ENCODE data around the gene HBEGF. TPM values are rescaled to one million over a fixed set of nuclear protein-coding genes. Genes with fewer than 3 reads are reported as not detected.

HBEGF gene
- total RNA-seq, 1 donor from 2014 or later: 257 TPM

DNA sequence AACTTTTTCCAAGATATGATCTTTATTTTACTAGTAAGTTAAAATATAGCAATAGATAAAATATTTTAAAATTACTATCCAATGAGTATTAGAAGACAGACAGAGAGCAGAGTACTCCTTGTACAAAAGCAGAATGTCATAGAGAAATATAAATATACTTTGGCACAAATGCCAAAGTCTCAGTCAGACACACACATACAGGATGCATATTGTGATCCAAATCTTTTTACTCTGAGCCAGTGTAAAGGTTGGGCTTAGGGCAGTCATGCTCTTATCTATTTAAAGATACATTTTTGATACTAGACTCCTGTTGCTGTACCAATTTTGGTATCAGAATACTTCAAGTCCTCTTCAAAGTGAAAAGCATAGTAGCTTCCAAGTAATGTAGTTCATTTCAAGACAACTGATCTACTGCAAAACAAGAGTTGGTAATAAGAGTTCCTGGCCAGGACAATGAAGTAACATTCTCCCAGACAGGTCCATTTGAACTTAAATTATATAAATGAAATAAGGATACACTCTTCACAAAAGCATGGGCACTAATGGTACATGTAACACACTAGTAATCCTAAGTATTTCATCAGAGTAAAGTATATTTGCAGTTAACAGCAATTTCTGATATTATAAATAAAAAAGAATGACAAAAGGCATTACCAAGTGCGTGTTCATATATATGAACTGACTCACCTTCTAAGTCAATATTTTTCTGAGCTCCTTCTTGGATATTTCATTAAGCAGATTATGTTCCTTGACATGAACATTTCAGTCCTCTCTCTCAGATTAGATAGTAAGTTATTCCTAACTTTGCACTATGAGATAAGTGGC, 54.0 kb downstream of the HBEGF start:
- H3K4me1 Mint-ChIP-seq (ENCODE audit: low read depth, unreplicated experiment): peaks cover 84% of the 10 kb centered on the region
- Histone ChIP-seq H3K4me2 (ENCODE audit: low read length) (peak overlapping the region; percentile 70), H3K27ac (ENCODE audit: low read depth, low read length) (peak overlapping the region; percentile 98), H3K4me1 (ENCODE audit: insufficient read depth, low read length) (peaks cover 57% of the 10 kb centered on the region), H3K79me2 (ENCODE audit: insufficient read depth, low read length) (peaks cover 96% of the 10 kb centered on the region), H3K36me3 (ENCODE audit: insufficient read depth, low read length) (no peaks in the 10 kb centered on the region), H4K20me1 (ENCODE audit: insufficient read depth, low read length) (peaks cover 19% of the 10 kb centered on the region), H2AFZ (ENCODE audit: low read depth, low read length) (no peak overlapping the region), H3K9ac (ENCODE audit: low read length) (peak overlapping the region; percentile 81), H3K27me3 (ENCODE audit: insufficient read depth, low read length) (no peaks in the 10 kb centered on the region), H3K4me3 (ENCODE audit: insufficient read depth, low read depth, low read length) (no peak overlapping the region), H3K9me3 (ENCODE audit: insufficient read depth, low read depth, low read length) (no peaks in the 10 kb centered on the region)
- H3K9me3 Mint-ChIP-seq (ENCODE audit: unreplicated experiment): no peaks in the 10 kb centered on the region
- no peaks in the 10 kb centered on the region for H3K27me3 Mint-ChIP-seq (ENCODE audit: low read depth, unreplicated experiment)
- peak; percentile 45 for DNase-seq (ENCODE audit: low read depth)
- TF ChIP-seq, protein P1, sequence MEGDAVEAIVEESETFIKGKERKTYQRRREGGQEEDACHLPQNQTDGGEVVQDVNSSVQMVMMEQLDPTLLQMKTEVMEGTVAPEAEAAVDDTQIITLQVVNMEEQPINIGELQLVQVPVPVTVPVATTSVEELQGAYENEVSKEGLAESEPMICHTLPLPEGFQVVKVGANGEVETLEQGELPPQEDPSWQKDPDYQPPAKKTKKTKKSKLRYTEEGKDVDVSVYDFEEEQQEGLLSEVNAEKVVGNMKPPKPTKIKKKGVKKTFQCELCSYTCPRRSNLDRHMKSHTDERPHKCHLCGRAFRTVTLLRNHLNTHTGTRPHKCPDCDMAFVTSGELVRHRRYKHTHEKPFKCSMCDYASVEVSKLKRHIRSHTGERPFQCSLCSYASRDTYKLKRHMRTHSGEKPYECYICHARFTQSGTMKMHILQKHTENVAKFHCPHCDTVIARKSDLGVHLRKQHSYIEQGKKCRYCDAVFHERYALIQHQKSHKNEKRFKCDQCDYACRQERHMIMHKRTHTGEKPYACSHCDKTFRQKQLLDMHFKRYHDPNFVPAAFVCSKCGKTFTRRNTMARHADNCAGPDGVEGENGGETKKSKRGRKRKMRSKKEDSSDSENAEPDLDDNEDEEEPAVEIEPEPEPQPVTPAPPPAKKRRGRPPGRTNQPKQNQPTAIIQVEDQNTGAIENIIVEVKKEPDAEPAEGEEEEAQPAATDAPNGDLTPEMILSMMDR (IDR thresholded peaks at IDR 0.05; ENCODE audit: insufficient read depth, low read depth, low read length): no peak
- TF ChIP-seq EZH2 (IDR thresholded peaks at IDR 0.05; ENCODE audit: insufficient read depth, low read length): no peak
- no peak overlapping the region for H3K4me3 Mint-ChIP-seq (ENCODE audit: unreplicated experiment)
- peaks cover 5% of the 10 kb centered on the region for H3K36me3 Mint-ChIP-seq (ENCODE audit: low read depth, unreplicated experiment)
- FAIRE-seq: no peak
- peak overlapping the region; percentile 99 for H3K27ac Mint-ChIP-seq (ENCODE audit: unreplicated experiment)

DNA sequence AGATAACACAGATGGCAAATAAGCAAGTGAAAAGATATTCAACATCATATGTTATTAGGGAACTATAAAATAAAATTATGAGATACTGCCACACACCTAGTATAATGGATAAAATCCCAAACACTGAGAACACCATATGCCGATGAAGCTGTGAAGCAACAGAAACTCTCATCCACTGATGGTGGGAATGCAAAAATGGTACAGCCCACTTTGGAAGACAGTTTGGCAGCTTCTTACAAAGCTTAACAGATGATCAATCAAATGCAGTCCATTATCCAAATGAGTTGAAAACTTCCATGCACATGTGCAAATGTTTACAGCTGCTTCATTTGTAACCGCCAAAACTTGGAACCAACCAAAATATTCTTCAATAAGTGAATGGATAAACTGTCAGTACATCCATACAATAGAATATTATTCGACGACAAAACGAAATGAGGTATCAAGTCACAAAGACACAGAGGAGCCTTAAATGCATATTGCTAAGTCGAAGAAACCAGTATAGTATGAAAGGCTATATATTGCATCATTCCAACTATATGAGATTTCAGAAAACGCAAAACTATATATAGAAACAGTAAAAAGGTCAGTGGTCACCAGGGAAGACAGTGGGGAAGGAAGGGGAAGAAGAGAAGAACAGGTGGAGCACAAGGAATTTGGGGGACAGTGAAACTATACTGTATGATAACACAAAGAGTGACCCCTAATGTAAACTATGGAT, 58.4 kb downstream of the HBEGF start:
- H3K4me1 Mint-ChIP-seq (ENCODE audit: low read depth, unreplicated experiment): peaks cover 62% of the 10 kb centered on the region
- Histone ChIP-seq H4K20me1 (ENCODE audit: insufficient read depth, low read length) (peaks cover 48% of the 10 kb centered on the region), H3K27me3 (ENCODE audit: insufficient read depth, low read length) (no peaks in the 10 kb centered on the region), H3K36me3 (ENCODE audit: insufficient read depth, low read length) (no peaks in the 10 kb centered on the region), H3K9me3 (ENCODE audit: insufficient read depth, low read depth, low read length) (no peaks in the 10 kb centered on the region), H3K9ac (ENCODE audit: low read length) (no peak overlapping the region), H3K4me3 (ENCODE audit: insufficient read depth, low read depth, low read length) (no peak overlapping the region), H3K79me2 (ENCODE audit: insufficient read depth, low read length) (peaks cover 99% of the 10 kb centered on the region), H3K27ac (ENCODE audit: low read depth, low read length) (no peak overlapping the region), H3K4me2 (ENCODE audit: low read length) (no peak overlapping the region), H2AFZ (ENCODE audit: low read depth, low read length) (no peak overlapping the region), H3K4me1 (ENCODE audit: insufficient read depth, low read length) (peaks cover 14% of the 10 kb centered on the region)
- peaks cover 5% of the 10 kb centered on the region for H3K36me3 Mint-ChIP-seq (ENCODE audit: low read depth, unreplicated experiment)
- FAIRE-seq (no peak), DNase-seq (ENCODE audit: low read depth) (no peak)
- peak overlapping the region; percentile 4 for H3K27ac Mint-ChIP-seq (ENCODE audit: unreplicated experiment)
- no peaks in the 10 kb centered on the region for H3K9me3 Mint-ChIP-seq (ENCODE audit: unreplicated experiment)
- TF ChIP-seq, protein P1 (IDR thresholded peaks at IDR 0.05; ENCODE audit: insufficient read depth, low read depth, low read length): no peak
- no peak for TF ChIP-seq EZH2 (IDR thresholded peaks at IDR 0.05; ENCODE audit: insufficient read depth, low read length)
- no peaks in the 10 kb centered on the region for H3K27me3 Mint-ChIP-seq (ENCODE audit: low read depth, unreplicated experiment)
- no peak overlapping the region for H3K4me3 Mint-ChIP-seq (ENCODE audit: unreplicated experiment)

All from astrocyte (in vitro differentiated cells and primary cell).